ENCODE results near the gene PNCK. TPM values are rescaled to one million over a fixed set of nuclear protein-coding genes. Genes with fewer than 3 reads are reported as not detected.

Gene PNCK
- total RNA-seq, 4 donors from 2014 or later = 0.83 TPM; not detected in 3

- DNase-seq = no peak
- H3K4me3 ChIP-seq (replicated peaks in 1 of 3) = peak overlapping the region in 1 of 3 donors; percentile 26
- intact Hi-C loops (cut with DNase I) = no loop called here
- H3K4me1 ChIP-seq = peaks cover 0 to 4% of the 10 kb centered on the region in 2 donors
- 3% methylated on average over 17 of the region's 57 CpGs; no CpG with 5 or more reads in 1 of the 2 donors for WGBS, 2 donors
- no peaks in the 10 kb centered on the region for H3K27me3 ChIP-seq
- H3K9me3 ChIP-seq = no peaks in the 10 kb centered on the region
- no peak for TF ChIP-seq CTCF (IDR thresholded peaks at IDR 0.05)
- TF ChIP-seq POLR2A (IDR thresholded peaks at IDR 0.05) = no peak
- no peak overlapping the region for H3K27ac ChIP-seq
- no peaks in the 10 kb centered on the region for H3K36me3 ChIP-seq
These were observed 14.9 kb upstream of the PNCK start for GRCh38 chrX:153688506-153688905.

GRCh38 chrX:153688071-153688470 lies 14.5 kb upstream of the PNCK start:
- Histone ChIP-seq H3K9me3 (no peaks in the 10 kb centered on the region), H3K27me3 (no peaks in the 10 kb centered on the region), H3K4me3 (replicated peaks in 1 of 3) (no peak overlapping the region), H3K36me3 (no peaks in the 10 kb centered on the region), H3K4me1 (peaks cover 0 to 4% of the 10 kb centered on the region in 2 donors), H3K27ac (no peak overlapping the region)
- TF ChIP-seq POLR2A (IDR thresholded peaks at IDR 0.05) (no peak), CTCF (IDR thresholded peaks at IDR 0.05) (no peak)
- WGBS, 2 donors = no CpG with 5 or more reads among the region's 69 CpGs
- intact Hi-C loops (cut with DNase I) = no loop called here
- no peak for DNase-seq

GRCh38 chrX:153687121-153688039 lies 13.8 kb upstream of the PNCK start, which contains the start of gene SLC6A8:
SLC6A8 (plus strand) TSS chrX:153687926; CDS start chrX:153688575, 649 bp downstream.
- peaks cover 0 to 4% of the 10 kb centered on the region in 2 donors for H3K4me1 ChIP-seq
- H3K4me3 ChIP-seq (replicated peaks in 1 of 3) = peak within 1 kb of the TSS in 1 of 3 donors; percentile 27
- no peak within 1 kb of the TSS for H3K27ac ChIP-seq
- no CpG with 5 or more reads among the region's 66 CpGs for WGBS, 2 donors
- no peaks in the 10 kb centered on the region for H3K36me3 ChIP-seq
- no peaks in the 10 kb centered on the region for H3K9me3 ChIP-seq
- H3K27me3 ChIP-seq = no peaks in the 10 kb centered on the region
- DNase-seq = peak; percentile 57 to 61
- TF ChIP-seq POLR2A (IDR thresholded peaks at IDR 0.05) (peak in 1 of 2 donors; percentile 70), CTCF (IDR thresholded peaks at IDR 0.05) (peak in 2 of 6 experiments; percentile 30)
- intact Hi-C loops (cut with DNase I) = no loop called here

- TF ChIP-seq CTCF (IDR thresholded peaks at IDR 0.05) (no peak), POLR2A (IDR thresholded peaks at IDR 0.05) (no peak)
- Histone ChIP-seq H3K27ac (no peak overlapping the region), H3K9me3 (no peaks in the 10 kb centered on the region), H3K27me3 (no peaks in the 10 kb centered on the region), H3K36me3 (no peaks in the 10 kb centered on the region), H3K4me3 (replicated peaks in 1 of 3) (no peak overlapping the region), H3K4me1 (peaks cover 0 to 4% of the 10 kb centered on the region in 2 donors)
- intact Hi-C loops (cut with DNase I) = no loop called here
- WGBS, 2 donors = 59% methylated on average over 6 of the region's 9 CpGs; no CpG with 5 or more reads in 1 of the 2 donors
- DNase-seq = no peak
These were observed 13.1 kb upstream of the PNCK start for GRCh38 chrX:153686711-153687110.
